ENCODE results near the gene PFN4.

PFN4 gene

DNA sequence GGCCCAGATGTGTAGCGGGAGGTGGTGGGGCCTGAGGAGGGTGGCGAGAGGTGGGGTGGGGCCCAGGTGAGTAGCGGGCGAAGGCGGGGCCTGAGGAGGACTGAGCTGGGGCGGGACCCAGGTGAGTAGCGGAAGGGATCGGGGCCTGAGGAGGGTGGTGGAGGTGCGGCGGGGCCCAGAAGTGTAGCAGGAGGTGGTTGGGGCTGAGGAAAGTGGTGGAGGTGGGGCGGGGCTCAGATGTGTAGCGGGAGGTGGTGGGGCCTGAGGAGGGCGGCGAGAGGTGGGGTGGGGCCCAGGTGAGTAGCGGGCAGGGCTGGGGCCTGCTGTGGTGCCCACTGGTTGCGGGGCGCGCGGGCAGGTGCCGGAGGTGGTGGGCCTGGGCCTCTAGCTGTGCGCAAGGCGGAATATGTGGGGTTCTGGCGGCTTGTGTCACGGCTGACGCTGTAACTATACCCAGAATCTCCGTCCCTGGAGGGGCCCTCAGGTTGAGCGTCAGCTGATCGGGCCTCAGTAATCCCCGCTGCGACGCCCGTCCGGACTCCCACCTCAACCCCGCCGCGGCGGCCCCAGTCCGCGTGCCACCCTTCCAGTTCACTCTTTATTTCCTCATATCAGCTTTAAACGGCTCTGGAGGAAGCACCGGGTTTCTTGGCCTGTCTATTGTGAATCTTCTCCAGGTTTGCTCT lies 46.1 kb downstream of the PFN4 start:
- peak; percentile 28 for DNase-seq

- DNase-seq = peak; percentile 100
Observed at GRCh38 chr2:24075915-24076848, 47.0 kb downstream of the PFN4 start, which contains the start of gene SF3B6. Gene SF3B6 (minus strand): TSS chr2:24076326. CDS start chr2:24076229, 97 bp downstream.

- no peak for DNase-seq
Observed at GRCh38 chr2:24075259-24075658, 47.9 kb downstream of the PFN4 start.

DNA sequence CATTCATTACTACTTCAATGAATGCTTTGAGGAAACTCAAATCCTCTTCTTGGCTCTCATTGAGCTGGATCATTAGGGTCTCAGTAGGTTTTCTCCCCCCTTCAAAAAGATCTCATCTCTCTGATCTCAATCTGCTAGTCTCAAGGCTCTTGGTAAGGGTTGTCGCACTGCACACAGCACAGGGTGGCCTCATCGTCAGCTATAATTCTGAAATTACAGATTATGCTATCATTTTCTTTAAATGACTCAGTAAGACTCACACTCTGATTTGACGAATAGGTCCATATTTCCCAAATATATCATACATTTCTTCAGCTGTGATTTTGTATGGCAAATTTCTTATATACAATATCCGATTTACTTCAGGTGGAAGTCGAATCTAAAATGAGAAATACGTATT lies 49.3 kb downstream of the PFN4 start:
- no peak for DNase-seq

DNA sequence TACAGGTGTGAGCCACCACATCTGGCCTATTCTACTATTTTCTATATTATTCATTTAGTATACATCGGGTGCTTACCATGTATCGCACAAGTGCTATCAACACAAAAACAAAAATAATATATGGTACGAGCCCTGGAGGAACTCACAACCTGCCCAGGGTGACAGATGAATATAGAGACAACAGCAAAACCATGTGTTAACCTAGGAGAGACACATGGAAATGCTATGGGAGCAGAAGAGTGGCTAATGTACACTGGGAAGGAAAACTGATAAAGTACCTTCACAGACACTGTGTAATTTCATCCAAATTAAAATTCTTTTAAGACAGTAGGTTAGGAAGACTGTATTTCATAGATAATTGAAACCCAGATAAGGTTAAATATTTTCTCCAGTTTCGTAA lies 50.9 kb downstream of the PFN4 start:
- no peak for DNase-seq

GRCh38 chr2:24065341-24065740 lies 57.8 kb downstream of the PFN4 start:
- DNase-seq = no peak
